Peyer's patch (tissue), 4 donors: ENCODE data around the gene AHDC1.

Experiments used
- CTCF ChIP-seq, 6 experiments: fragments of 450-650 bp in 4 of 6; fragments of 200-600 bp in 2 of 6; sonication (generic) in 1 of 6; IDR thresholded peaks; one replicate each; pipeline ENCODE4 v1.5.1; 2017 to 2019; ENCODE audit warnings: antibody characterized with exemption in 6 of 6, mild to moderate bottlenecking in 3 of 6, moderate library complexity in 1 of 6
- POLR2A ChIP-seq, 2 donors: fragments of 450-650 bp; IDR thresholded peaks; one replicate each; pipeline ENCODE4 v1.5.1; 2017; ENCODE audit warnings: antibody characterized with exemption in 2 of 2, mild to moderate bottlenecking in 2 of 2, moderate library complexity in 2 of 2

DNA sequence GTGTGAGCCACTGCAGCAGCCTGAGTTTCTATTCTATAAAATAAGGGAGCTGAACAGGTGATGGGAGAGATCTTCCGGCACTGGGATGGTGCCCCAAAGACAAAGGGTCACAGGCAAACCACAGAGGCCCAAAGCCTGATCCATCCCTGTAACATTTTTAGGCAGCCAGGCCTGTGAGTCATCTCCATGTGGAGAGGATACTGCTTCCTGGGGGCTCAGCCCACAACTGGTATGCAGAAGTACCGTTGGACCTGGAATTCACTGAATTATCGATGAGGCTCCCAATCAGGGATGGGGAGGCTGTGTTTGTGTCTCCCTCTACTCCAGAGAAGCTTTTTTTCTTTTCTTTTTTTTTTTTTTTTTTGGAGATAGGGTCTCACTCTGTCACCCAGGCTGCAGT is 65.2 kb downstream of the AHDC1 start:
- TF ChIP-seq CTCF (IDR thresholded peaks at IDR 0.05) = no peak
- no peak for TF ChIP-seq POLR2A (IDR thresholded peaks at IDR 0.05)
